HG02970 (cell line): ENCODE data around the gene PC.

Experiments used
- ATAC-seq: cut with Tn5 transposase; IDR thresholded peaks from one replicate; pipeline ENCODE4 v1.9.1; 2021; ENCODE audit warnings: mild to moderate bottlenecking, moderate library complexity, moderate number of reproducible peaks; ENCODE audit not compliant: unreplicated experiment, low FRiP score

The PC gene

DNA sequence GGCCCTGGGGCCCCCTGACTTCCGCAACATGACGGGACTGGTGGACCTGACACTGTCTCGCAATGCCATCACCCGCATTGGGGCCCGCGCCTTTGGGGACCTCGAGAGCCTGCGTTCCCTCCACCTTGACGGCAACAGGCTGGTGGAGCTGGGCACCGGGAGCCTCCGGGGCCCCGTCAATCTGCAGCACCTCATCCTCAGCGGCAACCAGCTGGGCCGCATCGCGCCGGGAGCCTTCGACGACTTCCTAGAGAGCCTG is 100.3 kb downstream of the PC start:
- no peak for ATAC-seq

DNA sequence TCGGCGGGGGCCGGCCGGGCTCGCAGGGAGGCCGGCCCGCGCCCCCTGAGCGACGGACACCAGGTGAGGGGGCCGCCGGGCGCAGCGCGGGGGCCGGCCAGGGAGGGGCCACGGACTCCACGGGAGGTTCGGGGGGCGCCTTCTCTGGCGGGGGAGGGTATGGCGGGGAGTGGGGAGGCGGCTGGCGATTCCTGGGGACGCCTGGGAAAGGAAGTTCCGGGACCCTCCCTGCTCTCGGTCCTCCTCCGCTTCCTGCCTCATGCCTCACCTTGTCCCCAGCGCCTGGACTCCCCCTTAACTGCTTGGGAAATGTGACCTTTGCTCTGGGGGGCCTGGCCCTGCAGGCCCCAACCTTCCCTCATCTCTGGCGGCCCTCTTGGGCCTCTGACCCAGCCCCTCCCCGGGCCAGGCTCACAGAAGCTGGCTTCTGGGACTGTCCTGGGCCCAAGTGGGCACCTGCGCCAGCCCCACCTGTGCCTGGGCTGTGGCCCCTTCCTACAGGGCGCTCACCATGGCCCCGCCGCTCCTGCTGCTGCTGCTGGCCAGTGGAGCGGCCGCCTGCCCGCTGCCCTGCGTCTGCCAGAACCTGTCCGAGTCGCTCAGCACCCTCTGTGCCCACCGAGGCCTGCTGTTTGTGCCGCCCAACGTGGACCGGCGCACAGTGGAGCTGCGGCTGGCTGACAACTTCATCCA is 100.8 kb downstream of the PC start:
- ATAC-seq, result no peak

GRCh38 chr11:66856496-66857233 is 101.5 kb downstream of the PC start, which contains the start of gene LRFN4:
TSS of gene LRFN4 (plus strand) at chr11:66857064. CDS start at chr11:66857745, 681 bp downstream.
- ATAC-seq, result peak; percentile 35

GRCh38 chr11:66855574-66856495 is 102.3 kb downstream of the PC start:
- peak; percentile 59 for ATAC-seq

DNA sequence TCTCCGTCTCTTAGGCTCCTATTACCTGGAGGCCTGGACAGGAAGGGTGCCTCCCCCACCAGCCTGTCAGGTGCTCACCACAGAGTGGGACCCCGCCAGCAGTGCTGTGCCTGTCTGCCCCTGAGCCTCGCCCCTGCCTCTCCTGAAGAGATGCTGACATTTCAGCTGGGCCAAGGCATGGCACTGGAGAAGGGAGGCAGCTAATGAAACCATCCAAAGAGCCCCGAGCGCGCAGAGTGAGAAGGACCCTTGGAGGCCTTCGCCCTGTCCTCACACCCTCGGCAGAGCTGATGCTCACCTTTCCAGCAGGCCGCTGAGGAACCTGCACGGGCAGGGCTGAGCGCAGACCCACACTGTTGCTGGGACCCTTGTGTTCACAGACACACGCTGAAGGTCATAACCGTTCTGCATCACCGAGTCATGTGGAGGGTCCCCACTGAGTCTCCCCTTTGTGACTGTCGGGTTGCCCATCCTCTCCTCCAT is 103.4 kb downstream of the PC start:
- ATAC-seq, result no peak

- no peak for ATAC-seq
These were observed 103.9 kb downstream of the PC start for GRCh38 chr11:66854231-66854661.

- no peak for ATAC-seq
These were observed 104.6 kb downstream of the PC start for GRCh38 chr11:66853242-66854229.

GRCh38 chr11:66852466-66853241 is 105.5 kb downstream of the PC start:
- ATAC-seq, result no peak

DNA sequence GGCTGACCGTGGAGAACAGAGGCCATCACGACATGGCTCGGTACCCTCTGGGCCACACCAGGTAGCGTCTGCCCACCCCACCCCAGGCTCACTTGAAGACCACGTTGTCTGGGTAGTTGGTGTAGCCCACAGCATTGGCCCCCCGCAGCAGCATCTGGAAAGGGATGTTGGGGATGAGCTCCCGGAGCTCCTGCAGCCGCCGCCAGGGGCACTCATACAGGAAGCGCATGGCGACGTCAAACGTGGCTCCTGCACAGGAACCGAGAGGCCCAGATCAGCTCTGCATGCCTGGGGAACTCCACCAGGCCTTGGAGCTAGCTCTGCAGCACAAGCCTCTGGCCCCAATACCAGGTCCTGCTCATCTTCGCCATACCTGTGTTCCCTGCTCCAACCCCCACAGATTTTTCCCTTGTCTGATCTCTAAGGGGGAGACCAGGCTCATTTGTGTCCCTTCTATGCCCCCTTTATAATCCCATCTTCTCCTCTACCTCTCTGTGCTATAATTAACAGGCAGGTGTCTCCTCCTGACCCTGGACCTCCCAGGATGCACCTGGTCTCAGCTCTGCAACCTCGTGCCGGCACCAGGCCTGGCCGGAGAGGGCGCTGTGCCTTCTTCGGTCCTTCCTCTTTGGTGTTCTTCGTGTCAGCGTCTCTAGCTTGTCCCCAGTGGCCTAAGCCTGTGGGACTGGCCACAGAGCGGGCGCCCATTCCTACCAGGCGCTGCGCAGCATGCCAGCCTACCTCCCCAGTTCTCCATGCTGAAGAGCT is 106.3 kb downstream of the PC start:
- ATAC-seq, result no peak

DNA sequence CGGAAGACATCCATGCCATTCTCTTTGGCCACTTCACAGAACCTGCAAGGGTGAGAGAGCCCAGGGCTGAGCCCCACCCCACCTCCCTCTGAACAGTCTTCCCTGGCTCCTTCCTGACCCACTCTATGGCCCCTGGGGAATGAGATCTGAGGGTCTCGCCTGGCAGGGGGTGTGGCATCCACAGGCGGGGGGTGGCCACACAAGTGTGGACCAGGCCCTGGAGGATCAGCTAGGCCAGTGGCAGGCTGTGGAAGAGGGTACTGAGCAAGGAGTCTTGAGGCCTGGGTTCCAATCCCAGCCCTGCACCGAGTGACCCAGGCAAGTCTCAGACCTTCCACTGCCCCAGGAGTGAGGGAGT is 107.0 kb downstream of the PC start:
- ATAC-seq, result no peak

- no peak for ATAC-seq
These were observed 107.5 kb downstream of the PC start for GRCh38 chr11:66850588-66851238.

GRCh38 chr11:66850235-66850587 is 108.0 kb downstream of the PC start:
- no peak for ATAC-seq

GRCh38 chr11:66849501-66850234 is 108.5 kb downstream of the PC start:
- ATAC-seq, result no peak

DNA sequence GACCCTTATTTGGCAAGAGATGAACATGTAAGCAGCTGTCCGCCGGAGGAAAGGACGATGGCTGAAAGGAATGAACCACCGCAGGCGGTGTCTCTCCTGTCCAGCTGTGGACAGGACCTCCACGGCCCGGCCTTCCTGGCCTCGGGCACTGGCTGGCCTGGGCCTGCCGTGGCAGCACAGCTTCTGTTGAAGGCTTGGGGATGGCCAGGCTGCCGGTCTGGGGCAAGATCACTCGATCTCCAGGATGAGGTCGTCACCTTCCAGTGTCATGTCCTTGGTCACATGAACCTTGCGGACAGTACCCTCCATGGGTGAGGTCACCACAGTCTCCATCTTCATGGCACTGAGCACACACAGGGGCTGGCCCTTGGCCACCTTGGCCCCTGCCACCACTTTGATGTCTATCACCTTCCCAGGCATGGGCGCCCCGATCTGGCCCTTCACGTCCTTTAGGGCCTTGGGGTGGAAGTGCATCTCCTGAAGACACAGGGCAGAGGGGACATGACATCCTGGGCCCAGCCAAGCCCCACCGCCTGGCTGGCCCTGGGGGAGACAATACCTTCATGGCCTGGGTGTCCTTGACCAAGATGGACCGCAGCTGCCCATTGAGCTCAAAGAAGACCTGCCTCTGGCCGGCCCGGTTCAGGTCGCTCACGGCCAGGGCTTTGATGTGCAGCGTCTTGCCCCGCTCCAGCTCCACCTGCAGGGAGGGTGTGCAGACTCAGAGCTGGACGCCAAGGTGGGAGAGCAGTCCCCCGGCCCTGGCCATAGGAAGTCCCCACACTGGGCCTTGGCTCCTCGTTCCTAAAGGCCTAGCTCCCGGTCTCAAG is 109.3 kb downstream of the PC start:
- no peak for ATAC-seq

DNA sequence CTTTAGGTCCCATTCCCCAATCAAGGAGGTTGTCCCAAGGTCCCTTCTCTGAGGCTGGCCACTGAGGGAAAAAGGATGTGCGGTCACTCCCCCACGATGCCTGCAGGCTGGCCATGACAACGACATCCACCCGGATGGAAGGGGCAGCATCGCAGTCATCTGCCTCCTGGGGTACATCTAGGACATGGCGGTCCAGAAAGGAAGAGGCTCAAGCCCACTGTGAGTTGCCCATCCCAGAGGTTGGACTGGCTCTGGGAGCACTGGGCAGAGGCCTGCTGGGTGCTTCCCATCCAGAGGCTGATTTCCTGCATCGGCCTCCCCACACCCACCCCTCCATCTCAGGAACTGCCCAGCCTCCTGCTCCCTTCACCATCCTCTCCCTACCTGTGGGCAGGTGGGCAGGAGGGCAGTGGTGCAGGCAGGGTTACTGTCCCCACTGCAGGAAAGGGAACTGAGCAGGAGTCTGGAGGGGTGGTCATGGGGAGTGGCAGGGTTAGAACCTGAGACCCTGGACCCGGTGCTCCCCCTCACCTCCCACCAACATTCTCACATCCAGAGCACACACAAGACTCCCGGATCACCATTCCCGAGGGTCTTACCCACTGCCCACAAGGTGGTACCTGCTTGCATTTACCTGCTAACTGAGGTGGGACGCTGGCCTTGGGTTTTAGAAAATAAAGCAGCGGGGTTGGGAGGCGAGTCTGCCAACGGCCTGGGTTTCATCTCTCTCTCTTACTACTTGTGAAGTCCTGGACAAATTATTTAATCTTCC is 110.5 kb downstream of the PC start:
- ATAC-seq, result no peak

DNA sequence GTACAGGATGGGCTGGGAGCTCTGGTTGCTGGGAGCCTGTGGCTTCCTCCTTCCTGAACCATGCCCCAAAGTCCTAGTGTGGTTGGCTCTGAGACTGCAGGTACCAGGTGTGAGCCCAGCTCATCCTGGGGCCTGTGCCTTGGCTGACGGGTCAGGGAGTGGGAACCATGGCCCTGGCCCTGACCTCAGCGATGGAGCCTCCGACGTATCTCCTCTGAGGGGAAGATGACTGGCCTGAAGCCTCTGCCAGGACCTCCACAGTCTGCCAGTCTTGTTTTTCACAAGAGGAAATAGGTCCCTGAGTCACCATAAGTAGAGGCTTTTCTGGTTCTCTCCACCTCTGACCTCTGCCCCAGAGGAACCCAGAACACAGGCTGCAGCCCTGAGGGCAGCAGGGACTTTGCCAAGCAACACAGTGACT is 111.5 kb downstream of the PC start:
- no peak for ATAC-seq
